CD4-positive, alpha-beta T cell (primary cell): ENCODE results near the gene LRRC8E. TPM values are rescaled to one million over a fixed set of nuclear protein-coding genes. Genes with fewer than 3 reads are reported as not detected.
A peak's percentile ranks its signal among the peaks of the same experiment; 100 is the strongest.

Experiments
- ATAC-seq: fragments of 200-7000 bp; cut with Tn5 transposase; one replicate; pipeline ENCODE4 v1.10.0; 2022; ENCODE audit warnings: mild to moderate bottlenecking; ENCODE audit not compliant: poor library complexity
- CTCF ChIA-PET: fragments of 350-600 bp; sonication (Branson Sonifier 250); formaldehyde crosslinking; loops from one replicate; lab custom pipeline; 2021; ENCODE audit warnings: antibody characterized with exemption, inconsistent platforms; lab: Charles Lee
- POLR2A ChIA-PET: fragments of 350-600 bp; sonication (Branson Sonifier 250); formaldehyde crosslinking; loops from one replicate; lab custom pipeline; 2021; ENCODE audit warnings: antibody characterized with exemption, inconsistent platforms; lab: Charles Lee
- DNase-seq, 14 experiments: peaks; one replicate each; pipeline ENCODE4 v3.0.0-alpha.2; 2013 to 2020; ENCODE audit warnings: mixed read lengths in 2 of 14
- H3K27ac ChIP-seq, 2 donors: one replicate each; pipeline versions ENCODE4 v1.5.1 to v1.7.0; 2013; ENCODE audit warnings: low read length in 2 of 2, low read depth in 1 of 2, mild to moderate bottlenecking in 1 of 2
- H3K27me3 ChIP-seq, 2 experiments: 1 replicate in 1 of 2; 2 replicates in 1 of 2; pipeline versions ENCODE4 v1.6.1 to v1.7.0; 2013; ENCODE audit warnings: low read length in 2 of 2, control low read depth in 1 of 2, mild to moderate bottlenecking in 1 of 2, moderate library complexity in 1 of 2; ENCODE audit not compliant: insufficient read depth in 2 of 2, control insufficient read depth in 1 of 2
- H3K36me3 ChIP-seq: one replicate; pipeline ENCODE4 v1.6.1; 2013; ENCODE audit warnings: low read length, control low read depth; ENCODE audit not compliant: insufficient read depth
- H3K4me1 ChIP-seq: one replicate; pipeline ENCODE4 v1.6.1; 2013; ENCODE audit warnings: low read length, control low read depth; ENCODE audit not compliant: insufficient read depth
- H3K4me3 ChIP-seq: one replicate; pipeline ENCODE4 v1.5.1; 2013; ENCODE audit warnings: mild to moderate bottlenecking, low read length, moderate library complexity
- H3K9me3 ChIP-seq, 2 experiments: 1 replicate in 1 of 2; 2 replicates in 1 of 2; pipeline versions ENCODE4 v1.6.1 to v1.7.0; 2013; ENCODE audit warnings: low read length in 2 of 2, mild to moderate bottlenecking in 2 of 2, control low read depth in 1 of 2, moderate library complexity in 1 of 2; ENCODE audit not compliant: control insufficient read depth in 1 of 2, insufficient read depth in 1 of 2
- H3K27ac Mint-ChIP-seq: one replicate; pipeline ENCODE4 v1.8.0; 2020; ENCODE audit warnings: mixed read lengths
- H3K27me3 Mint-ChIP-seq: one replicate; pipeline ENCODE4 v1.8.0; 2021; ENCODE audit warnings: mixed read lengths
- H3K36me3 Mint-ChIP-seq: one replicate; pipeline ENCODE4 v1.8.0; 2021; ENCODE audit warnings: low read depth, mixed read lengths
- H3K4me1 Mint-ChIP-seq: one replicate; pipeline ENCODE4 v1.8.0; 2021; ENCODE audit warnings: low read depth, mixed read lengths
- H3K4me3 Mint-ChIP-seq: one replicate; pipeline ENCODE4 v1.8.0; 2020; ENCODE audit warnings: mild to moderate bottlenecking, mixed read lengths
- H3K9me3 Mint-ChIP-seq: one replicate; pipeline ENCODE4 v1.8.0; 2020; ENCODE audit warnings: mixed read lengths
- intact Hi-C, 2 experiments: fragments of 100-400 bp; cut with DNase I in 1 of 2; cut with micrococcal nuclease in 1 of 2; formaldehyde crosslinking; loops; one replicate each; pipeline versions ENCODE4 v1.15.1 to v1.9.0; 2023 to 2025; cut with DNase I, micrococcal nuclease
- total RNA-seq, 174 experiments: library from RNA in 2 of 174; stranded (reverse) in 2 of 174; gene quantifications; one replicate each; pipeline ENCODE4 v1.2.3 and lab custom pipeline; 2021 to 2026
- TF ChIP-seq, protein P1 (sequence below): fragments of 200-600 bp; IDR thresholded peaks from one replicate; pipeline ENCODE4 v1.8.0; 2022; ENCODE audit warnings: antibody characterized with exemption, mild to moderate bottlenecking

Gene LRRC8E
- total RNA-seq, 2 experiments from 2014 or later = not detected

DNA sequence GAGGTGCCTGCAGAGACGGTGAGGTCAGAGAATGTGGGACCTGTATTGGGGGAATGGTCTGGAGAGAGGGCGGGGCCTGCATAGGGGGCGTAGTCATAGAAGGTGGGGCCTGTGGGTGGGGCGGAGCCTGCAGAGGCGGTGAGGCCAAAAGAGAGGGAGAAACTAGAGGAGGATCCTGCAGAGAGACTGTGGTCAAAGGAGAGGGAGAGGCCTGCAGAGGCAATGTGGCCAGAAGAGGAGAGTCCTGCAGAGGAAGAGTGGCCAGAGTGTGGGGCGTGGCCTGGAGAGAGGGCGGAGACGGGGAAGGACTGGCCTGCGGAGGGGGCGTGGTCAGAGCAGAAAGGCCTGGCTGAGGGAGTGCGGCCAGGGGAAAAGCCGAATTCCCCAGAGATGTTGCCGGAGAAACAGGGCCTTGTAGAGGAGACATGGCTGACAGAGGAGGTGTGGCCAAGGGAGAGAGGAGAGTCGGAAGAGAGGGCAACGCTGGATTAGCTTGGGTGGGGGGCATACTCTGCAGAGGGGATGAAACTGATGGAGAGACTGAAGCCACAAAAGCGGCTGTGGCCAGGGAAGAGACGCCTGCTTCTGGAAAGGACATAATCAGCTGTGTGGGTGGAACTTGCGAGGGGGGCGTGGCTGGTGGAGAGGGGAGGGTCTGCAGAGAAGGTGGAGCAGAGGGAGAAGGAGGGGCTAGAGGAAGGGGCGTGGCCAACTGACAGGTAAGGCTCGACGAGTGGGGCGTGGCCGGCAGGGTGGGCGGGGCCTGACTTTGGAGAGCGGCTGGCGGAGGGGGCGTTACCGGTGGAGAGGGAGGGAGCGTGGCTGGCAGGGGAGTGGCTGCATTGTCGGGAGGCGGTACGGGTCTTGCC, 16.6 kb upstream of the LRRC8E start:
- TF ChIP-seq, protein P1, sequence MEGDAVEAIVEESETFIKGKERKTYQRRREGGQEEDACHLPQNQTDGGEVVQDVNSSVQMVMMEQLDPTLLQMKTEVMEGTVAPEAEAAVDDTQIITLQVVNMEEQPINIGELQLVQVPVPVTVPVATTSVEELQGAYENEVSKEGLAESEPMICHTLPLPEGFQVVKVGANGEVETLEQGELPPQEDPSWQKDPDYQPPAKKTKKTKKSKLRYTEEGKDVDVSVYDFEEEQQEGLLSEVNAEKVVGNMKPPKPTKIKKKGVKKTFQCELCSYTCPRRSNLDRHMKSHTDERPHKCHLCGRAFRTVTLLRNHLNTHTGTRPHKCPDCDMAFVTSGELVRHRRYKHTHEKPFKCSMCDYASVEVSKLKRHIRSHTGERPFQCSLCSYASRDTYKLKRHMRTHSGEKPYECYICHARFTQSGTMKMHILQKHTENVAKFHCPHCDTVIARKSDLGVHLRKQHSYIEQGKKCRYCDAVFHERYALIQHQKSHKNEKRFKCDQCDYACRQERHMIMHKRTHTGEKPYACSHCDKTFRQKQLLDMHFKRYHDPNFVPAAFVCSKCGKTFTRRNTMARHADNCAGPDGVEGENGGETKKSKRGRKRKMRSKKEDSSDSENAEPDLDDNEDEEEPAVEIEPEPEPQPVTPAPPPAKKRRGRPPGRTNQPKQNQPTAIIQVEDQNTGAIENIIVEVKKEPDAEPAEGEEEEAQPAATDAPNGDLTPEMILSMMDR = no peak
- peak; percentile 56 to 96 (median 80) for DNase-seq
- H3K4me1 Mint-ChIP-seq = peaks cover 35% of the 10 kb centered on the region

DNA sequence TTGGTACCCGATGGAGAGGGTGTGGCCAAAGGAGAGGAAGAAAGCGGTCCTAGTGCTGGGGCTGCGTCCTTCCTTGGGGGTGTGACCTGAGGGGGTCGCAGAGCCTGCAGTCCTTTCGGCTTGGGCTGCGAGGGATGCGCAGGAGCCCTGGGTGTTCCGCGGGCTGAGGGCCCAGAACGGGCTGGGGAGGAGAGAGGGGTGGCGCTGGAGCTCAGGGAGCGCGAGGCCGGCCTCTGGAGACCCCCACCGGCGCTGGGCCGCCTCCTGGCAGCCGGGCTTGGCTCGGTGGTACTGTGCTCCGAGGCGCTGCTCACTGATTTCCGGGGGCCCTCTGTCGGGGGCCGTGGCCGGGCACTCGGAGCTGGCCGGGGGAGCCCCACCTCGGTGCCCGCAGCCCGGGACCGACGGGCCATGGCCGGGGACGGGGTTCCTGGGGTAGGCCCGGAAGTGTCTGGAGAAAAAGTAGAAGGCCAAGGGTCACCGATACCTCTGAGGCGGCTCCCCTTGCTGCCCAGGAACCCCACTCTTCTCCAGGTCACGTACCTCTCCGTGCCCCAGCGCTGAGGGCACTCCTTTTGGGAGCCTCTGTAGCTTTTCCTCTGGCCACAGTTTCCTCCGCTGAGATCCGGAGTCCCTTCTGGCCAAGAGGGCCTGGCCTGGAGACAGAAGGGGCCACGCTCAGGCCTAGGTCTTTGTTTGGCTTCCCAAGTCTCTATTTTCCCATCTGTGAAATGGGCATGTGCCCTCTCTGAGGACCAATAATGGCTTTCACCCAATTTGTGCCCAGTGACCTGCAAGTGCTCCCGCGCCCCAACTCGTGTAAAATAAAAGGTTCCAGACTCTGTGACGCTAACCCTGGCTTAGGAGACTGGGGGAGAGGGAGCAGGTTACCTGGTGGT, 15.8 kb upstream of the LRRC8E start:
- Histone ChIP-seq H3K27me3 (peaks cover 22 to 27% of the 10 kb centered on the region in 2 experiments), H3K4me1 (peaks cover 62% of the 10 kb centered on the region), H3K9me3 (peaks cover 0 to 43% of the 10 kb centered on the region in 2 experiments), H3K4me3 (no peak overlapping the region), H3K27ac (no peak overlapping the region), H3K36me3 (no peaks in the 10 kb centered on the region)
- Mint-ChIP-seq H3K4me3 (peak overlapping the region; percentile 57), H3K9me3 (no peaks in the 10 kb centered on the region), H3K27me3 (peaks cover 34% of the 10 kb centered on the region), H3K27ac (peak overlapping the region; percentile 18), H3K36me3 (no peaks in the 10 kb centered on the region), H3K4me1 (peaks cover 35% of the 10 kb centered on the region)
- peak in 1 of 14 experiments; percentile 26 for DNase-seq
- ChIA-PET POLR2A (interaction anchor here (1.1 kb wide), 1 partner anchor 48 kb away, joined by 3 read pairs; the partner anchor contains the start of gene SNAPC2), CTCF (no interaction called here)
- intact Hi-C loops = loop anchor here in 1 of 2 experiments (2.0 kb wide), 1 partner anchor 30 kb away; the partner anchor contains the start of gene MAP2K7
- TF ChIP-seq, protein P1 = no peak
- no peak for ATAC-seq

More for the DNA sequence above, 16.6 kb upstream of the LRRC8E start:
- Histone ChIP-seq H3K4me1 (peaks cover 62% of the 10 kb centered on the region), H3K36me3 (no peaks in the 10 kb centered on the region), H3K4me3 (no peak overlapping the region), H3K27me3 (peaks cover 28% of the 10 kb centered on the region in 2 experiments), H3K9me3 (peaks cover 0 to 43% of the 10 kb centered on the region in 2 experiments), H3K27ac (no peak overlapping the region)
- peaks cover 34% of the 10 kb centered on the region for H3K27me3 Mint-ChIP-seq
- no peaks in the 10 kb centered on the region for H3K9me3 Mint-ChIP-seq
- H3K36me3 Mint-ChIP-seq = no peaks in the 10 kb centered on the region
- ATAC-seq = peak; percentile 25
- peak overlapping the region; percentile 57 for H3K4me3 Mint-ChIP-seq
- POLR2A ChIA-PET = interaction anchor here (1.1 kb wide), 2 partner anchors 32 to 49 kb away, joined by 3 read pairs; partner anchors contain the start of genes MAP2K7 and SNAPC2
- intact Hi-C loops = loop anchor here in 1 of 2 experiments (2.0 kb wide), 1 partner anchor 31 kb away; the partner anchor contains the start of gene MAP2K7
- H3K27ac Mint-ChIP-seq = peak overlapping the region; percentile 18
- CTCF ChIA-PET = no interaction called here
